Medulla oblongata (tissue), 1 donor: ENCODE data around the gene MPZL1.

Source experiments
- DNase-seq: peaks from one replicate; pipeline ENCODE4 v3.0.0-alpha.2; 2015; ENCODE audit errors: extremely low spot score

The MPZL1 gene

DNA sequence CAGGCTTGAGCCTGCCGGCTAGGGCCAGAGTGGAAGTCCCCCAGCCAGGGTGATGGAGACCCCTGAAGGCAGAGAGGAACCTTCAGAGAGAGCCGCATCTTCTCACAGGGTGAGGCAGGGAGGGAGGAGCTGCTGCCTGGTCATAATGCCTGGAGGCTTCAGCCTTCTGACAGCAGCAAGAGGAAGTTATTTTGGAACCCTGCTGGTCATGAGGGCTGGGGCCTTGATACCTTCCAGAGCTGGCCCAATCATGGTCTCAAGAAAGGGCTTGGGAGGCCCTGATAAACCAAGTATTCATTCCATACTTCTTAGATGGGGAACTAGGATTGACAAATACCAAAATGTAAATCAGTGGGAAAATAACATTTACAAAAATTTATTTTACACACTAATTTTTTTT, 26.6 kb upstream of the MPZL1 start:
- no peak for DNase-seq

DNA sequence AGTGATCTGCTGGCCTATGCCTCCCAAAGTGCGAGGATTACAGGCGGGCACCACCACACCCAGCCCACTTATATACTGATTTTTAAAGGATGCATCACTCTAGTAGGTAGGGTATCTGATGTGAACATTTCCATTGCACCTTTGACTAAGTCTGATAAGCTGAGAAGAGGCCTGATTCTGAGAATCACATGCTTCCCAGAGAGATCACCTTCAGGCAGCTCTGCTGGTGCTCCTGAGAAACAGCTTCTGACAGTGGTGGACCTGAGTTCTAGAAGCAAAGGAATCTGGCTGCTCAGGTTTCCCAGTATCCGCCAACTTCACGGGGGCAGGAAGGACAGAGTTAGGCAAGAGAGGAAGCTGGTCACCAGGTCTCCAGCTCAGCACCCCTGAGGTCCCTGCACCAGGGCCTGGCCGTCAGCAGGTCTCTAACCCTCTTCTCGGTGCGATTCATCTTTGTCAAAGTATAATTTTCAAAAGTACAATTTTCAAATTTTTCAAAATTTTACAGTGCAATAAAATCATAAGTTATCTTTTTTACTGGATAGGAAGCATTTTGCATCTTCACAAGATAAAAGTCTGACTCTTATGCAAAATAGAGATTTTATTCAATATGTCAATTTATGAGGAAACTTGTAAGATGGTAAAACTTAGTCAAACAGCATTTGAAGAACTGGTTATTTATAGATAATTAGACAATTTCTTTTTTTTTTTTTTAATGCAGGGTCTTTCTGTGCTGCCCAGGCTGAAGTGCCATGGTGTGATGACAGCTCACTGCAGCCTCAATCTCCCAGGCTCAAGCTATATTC, 25.8 kb upstream of the MPZL1 start:
- no peak for DNase-seq

GRCh38 chr1:167697667-167698141, 24.1 kb upstream of the MPZL1 start:
- DNase-seq: peak; percentile 90

- DNase-seq: no peak
Measured at GRCh38 chr1:167698313-167698712, 23.5 kb upstream of the MPZL1 start.

GRCh38 chr1:167701510-167701909, 20.3 kb upstream of the MPZL1 start:
- no peak for DNase-seq

DNA sequence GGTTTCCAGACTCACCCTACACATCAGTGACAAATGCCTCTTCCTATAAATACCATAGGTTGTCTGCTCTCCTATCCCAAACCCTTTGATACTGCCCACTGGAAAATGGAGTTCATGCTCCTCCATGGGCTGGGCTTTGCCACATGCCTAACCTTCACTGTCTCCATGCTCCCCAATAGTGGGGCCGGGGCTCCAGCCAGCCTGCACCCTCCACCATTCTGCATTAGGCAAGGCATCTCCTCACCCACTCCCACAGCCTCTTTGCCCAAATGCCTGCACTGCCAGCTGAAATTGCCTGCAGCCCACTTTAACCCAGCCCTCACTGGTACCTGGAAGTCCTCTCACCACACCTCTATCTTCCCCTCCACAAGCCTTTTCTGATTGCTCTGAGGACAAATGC, 18.2 kb upstream of the MPZL1 start:
- no peak for DNase-seq

DNA sequence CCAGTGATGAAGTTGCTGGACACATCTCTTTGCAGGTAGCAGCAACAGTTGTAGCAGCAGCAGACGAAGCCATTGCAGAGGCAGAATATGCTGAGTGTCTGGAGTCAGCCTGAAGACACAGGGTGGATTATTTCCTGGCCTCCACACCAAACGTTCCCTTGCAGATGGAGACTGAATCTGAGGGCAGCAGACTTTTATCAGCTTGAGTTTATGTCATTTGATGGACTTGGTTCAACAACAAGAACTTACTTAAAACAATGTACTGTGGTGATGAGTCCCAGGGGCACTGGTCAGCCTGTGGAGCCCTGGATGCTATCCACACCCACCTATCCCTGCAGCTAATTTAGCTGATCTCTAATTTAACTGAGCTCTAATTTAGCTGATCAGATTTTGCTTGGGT, 17.1 kb upstream of the MPZL1 start:
- no peak for DNase-seq

DNA sequence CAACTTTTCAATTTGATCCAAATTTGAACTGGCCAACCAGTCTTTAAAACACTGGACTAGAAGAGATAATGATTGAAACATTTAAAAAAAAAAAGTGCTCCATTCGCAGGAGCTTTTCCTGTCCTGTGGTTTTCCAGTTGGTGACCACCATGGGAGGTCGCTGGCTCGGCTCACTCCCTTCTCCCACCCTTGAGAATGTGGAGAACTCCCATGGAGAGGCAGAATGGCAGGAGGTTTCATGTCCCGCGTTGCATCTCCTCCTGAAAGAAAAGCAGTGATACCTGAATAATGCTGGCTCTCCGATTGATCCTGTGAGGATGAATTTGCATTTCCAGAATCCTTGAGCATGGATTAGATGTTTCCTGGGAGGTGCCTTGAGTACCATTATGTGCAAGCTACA, 16.5 kb upstream of the MPZL1 start:
- no peak for DNase-seq

DNA sequence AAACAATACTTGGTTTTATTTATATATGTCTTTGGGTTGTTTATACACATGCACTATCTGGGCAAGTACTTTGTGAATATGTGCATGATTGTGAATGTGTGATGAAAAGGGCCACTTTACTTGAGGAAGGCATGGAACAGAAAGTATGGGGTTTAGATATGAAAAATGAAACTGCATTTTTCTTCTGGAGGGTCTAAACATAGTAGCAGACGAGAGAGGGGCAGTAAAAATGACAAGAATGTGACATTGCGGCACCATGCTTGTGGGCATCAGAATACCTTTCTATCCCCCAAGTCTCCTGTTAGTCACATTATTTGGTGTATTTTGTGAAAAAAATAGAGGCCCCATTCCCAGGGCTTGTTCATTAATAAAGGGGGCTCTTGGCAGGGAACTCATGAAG, 15.4 kb upstream of the MPZL1 start:
- DNase-seq: no peak

GRCh38 chr1:167706931-167707877, 14.6 kb upstream of the MPZL1 start:
- no peak for DNase-seq

- no peak for DNase-seq
Measured at GRCh38 chr1:167707942-167708341, 13.8 kb upstream of the MPZL1 start.

DNA sequence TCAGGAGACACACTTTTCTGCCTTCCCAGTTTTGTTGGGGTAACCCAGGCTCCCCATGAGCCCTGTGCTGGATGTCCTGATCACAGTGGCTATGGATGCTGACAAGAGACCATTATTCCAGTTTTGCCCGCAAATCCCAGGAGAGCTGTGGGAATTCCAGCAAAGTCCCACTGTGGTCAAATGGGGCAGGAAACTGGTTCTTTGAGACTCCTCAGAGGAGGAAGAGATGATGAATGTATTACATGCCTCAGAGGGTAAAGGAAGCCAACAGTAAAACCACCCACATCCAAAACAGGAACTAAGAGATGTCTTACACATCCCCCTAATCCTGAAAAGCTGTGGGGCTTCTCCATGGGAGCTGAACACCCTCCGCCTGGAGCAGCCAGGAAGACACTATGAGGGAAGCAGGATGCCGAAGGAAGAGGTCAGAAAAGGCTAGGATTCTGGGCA, 12.8 kb upstream of the MPZL1 start:
- no peak for DNase-seq

GRCh38 chr1:167710836-167711235, 10.9 kb upstream of the MPZL1 start:
- no peak for DNase-seq

- DNase-seq: no peak
Measured at GRCh38 chr1:167711797-167712196, 10.0 kb upstream of the MPZL1 start.

DNA sequence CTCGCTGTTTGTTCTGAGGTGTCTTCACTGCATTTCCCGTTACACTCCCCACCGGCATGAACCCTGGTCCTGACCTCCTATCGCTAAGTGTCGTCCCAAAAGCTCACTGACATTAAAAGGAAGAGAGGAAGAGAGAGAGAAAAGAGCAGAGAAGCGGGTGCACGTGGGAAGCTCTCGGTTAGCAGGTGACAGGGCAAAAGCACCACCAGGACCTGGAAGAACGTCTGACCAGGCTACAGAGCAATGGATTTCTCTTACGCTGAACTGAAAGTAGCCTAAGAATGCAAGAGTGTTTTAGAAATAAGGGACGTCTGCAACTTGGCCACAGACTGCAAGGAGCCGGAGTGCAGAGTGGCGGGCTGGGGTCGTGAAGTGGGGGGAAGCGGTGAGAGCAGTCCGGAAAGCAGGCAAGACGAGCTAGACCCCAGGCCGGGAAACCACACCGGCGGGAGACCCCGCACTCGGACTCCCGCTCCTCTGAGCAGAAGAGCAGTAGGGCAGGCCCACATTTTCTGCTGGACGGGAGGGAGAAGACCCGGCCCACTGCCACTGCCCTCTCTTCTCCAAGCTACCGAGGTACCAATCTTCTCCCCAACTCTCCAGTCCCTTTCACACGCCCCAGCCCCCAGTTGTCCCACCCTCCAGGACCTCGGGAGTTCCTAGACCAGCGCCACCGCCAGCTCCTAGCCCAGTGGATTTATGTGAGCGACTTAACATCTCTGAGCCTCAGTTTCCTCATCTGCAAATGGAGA, 8.3 kb upstream of the MPZL1 start:
- peak; percentile 26 for DNase-seq

DNA sequence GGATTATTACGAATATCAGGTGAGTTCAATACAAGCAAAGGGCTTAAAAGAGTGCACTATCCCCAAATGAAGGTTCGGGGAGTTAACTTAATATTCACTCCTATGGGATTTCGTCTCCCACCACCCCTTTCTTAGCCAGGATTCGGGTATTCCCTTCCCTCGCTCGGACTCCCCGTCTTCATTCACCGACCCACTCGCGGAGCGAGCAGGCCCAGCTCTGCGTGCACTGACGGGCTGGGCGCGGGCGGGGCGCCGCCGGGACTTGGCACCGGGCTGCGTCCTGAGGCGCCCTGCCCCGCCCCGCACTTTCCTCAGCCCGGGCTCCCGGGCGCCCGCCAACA, 7.7 kb upstream of the MPZL1 start:
- DNase-seq: no peak

- peak; percentile 96 for DNase-seq
Measured at GRCh38 chr1:167714439-167715156, 7.2 kb upstream of the MPZL1 start.

GRCh38 chr1:167715157-167715999, 6.4 kb upstream of the MPZL1 start:
- DNase-seq: peak; percentile 98

GRCh38 chr1:167716000-167716271, 5.8 kb upstream of the MPZL1 start:
- DNase-seq: no peak

GRCh38 chr1:167717351-167717750, 4.4 kb upstream of the MPZL1 start:
- DNase-seq: no peak
